Measurements from ENCODE around the gene AK6.

Gene AK6

DNA sequence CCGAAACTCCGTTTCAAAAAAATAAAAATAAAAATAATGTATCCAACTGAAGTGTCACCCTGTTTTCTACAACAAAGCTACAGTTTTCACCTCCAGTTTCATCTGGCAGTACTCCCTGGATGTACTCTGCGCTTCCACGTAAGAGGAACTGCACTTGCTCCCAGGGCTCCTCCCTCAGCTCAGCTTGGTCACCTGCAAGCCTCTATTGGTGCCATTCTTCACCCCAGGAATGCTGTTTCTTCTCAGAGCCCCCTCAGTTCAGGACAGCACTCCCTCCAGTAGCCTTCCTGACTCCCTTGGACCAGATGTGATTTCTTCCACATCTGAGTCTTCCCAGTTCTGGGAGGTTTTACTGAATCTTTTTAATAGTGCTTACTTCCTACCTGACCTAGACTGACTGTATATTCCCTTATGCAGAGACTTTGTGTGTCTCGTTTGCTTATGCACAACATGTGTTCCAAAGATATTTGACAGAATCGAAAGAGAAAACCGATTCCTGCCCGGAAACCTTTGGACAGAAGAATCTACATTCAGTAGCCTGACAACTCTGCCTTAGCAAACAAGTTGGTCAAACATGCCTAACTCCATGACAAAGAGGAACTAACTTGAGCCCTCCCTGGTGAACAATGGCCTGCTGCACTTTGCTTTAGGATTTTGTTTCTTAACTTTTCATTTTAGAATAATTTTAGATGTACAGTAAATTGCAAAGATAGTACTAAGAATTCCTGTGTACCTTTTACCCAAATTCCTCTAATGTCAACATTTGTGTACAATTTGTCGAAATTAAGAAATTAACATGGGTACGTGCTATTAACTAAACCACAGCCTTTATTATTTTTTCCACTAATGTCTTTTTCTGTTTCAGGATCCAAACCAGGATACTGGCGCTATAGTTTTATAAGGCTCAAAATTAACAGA lies 37.5 kb downstream of the AK6 start:
- Histone ChIP-seq H3K27ac (ENCODE audit: low read depth, low read length) (peak overlapping the region; percentile 44), H3K27me3 (ENCODE audit: control insufficient read depth, insufficient read depth, low read length) (no peaks in the 10 kb centered on the region), H3K4me1 (ENCODE audit: control insufficient read depth, insufficient read depth, low read length) (peaks cover 3% of the 10 kb centered on the region), H3K4me3 (ENCODE audit: low read length) (peak overlapping the region; percentile 92), H3K9ac (ENCODE audit: low read length) (peak overlapping the region; percentile 78), H3K36me3 (ENCODE audit: control insufficient read depth, insufficient read depth, low read length) (no peaks in the 10 kb centered on the region)

DNA sequence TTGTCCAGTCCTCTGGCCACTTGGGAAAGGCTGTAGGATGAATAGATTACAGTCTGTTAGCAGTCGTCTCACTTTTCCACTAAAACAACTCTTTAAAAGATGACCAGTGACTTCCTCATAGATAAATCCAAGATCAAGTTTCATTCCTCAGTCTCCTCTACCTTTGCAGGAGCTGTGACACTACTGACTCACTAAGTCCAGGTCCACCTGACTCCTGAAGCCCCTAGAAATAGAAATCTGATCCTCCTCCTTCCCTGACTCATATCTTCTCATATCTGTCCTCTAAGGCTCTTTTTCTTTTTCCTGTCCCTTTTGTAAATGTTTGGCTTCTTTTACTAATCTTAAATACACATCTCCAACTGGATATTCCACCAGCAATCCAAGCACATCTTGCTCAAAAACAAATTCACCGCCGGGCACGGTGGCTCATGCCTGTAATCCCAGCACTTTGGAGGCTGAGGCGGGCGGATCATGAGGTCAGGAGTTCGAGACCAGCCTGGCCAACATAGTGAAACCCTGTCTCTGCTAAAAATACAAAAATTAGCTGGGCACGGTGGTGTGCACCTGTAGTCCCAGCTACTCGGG lies 39.3 kb downstream of the AK6 start:
- no peak overlapping the region for H3K4me3 ChIP-seq (ENCODE audit: low read length)
- H3K4me1 ChIP-seq (ENCODE audit: control insufficient read depth, insufficient read depth, low read length), result peaks cover 3% of the 10 kb centered on the region
- no peaks in the 10 kb centered on the region for H3K36me3 ChIP-seq (ENCODE audit: control insufficient read depth, insufficient read depth, low read length)
- no peak overlapping the region for H3K27ac ChIP-seq (ENCODE audit: low read depth, low read length)
- no peaks in the 10 kb centered on the region for H3K27me3 ChIP-seq (ENCODE audit: control insufficient read depth, insufficient read depth, low read length)
- H3K9ac ChIP-seq (ENCODE audit: low read length), result no peak overlapping the region

DNA sequence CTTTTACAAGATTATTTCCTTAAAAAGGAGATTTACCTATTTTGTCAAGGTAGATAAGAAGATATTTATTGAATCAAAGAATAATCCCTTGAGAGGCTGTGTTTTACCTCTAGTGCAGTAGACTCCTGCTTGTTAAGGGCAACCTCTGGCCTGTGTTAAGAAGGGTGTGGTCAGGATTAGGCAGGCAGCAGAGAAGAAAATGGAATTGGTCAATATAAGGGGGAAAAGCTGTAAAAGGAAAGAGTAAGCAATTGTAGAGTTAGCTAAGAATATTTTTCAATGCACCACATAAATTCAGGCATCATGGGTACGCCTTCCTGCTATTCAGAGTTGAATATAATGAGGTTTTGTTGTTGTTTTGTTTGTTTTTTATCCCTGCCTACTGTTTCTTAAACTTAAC lies 43.0 kb downstream of the AK6 start:
- Histone ChIP-seq H3K9ac (ENCODE audit: low read length) (no peak overlapping the region), H3K4me1 (ENCODE audit: control insufficient read depth, insufficient read depth, low read length) (no peaks in the 10 kb centered on the region), H3K4me3 (ENCODE audit: low read length) (no peak overlapping the region), H3K36me3 (ENCODE audit: control insufficient read depth, insufficient read depth, low read length) (no peaks in the 10 kb centered on the region), H3K27ac (ENCODE audit: low read depth, low read length) (no peak overlapping the region), H3K27me3 (ENCODE audit: control insufficient read depth, insufficient read depth, low read length) (no peaks in the 10 kb centered on the region)

DNA sequence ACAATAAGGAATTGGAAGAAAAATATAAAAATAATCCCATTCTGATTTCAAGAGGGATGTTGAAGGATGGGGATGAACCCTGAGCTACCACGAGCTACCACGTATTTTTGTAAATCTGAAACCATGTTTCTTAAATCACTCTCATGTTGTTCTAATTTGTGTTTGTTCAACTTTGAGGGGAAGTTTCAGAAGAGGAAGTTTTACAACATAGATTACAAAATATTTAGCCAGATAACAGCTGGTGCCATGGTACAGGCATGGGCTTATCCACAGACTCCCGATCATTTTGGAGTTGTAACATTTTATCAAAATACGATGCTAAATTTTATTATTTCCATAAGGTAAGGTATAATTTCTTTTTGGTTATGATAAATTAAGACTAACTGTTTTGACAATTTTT lies 51.9 kb downstream of the AK6 start:
- Histone ChIP-seq H3K36me3 (ENCODE audit: control insufficient read depth, insufficient read depth, low read length) (peaks cover 7% of the 10 kb centered on the region), H3K27me3 (ENCODE audit: control insufficient read depth, insufficient read depth, low read length) (no peaks in the 10 kb centered on the region), H3K4me1 (ENCODE audit: control insufficient read depth, insufficient read depth, low read length) (no peaks in the 10 kb centered on the region), H3K9ac (ENCODE audit: low read length) (no peak overlapping the region), H3K4me3 (ENCODE audit: low read length) (no peak overlapping the region), H3K27ac (ENCODE audit: low read depth, low read length) (no peak overlapping the region)

DNA sequence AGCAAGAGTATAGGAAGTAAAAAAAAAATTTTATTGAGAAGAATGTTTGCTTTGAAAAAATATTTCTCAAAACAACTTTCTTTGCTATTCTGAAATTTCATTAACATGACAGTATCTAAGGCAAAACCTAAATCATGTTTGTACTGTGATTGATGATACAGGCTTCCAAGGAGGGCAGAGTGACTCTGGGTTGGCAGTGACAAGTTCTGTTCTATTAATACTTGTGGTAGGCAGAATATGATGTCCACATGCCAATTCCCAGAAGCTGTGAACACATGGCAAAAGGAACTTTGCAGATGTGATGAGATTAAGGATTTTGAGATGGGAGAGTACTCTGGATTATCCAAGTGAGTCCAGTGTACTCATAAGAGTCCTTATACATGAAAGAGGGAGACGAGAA lies 53.3 kb downstream of the AK6 start:
- Histone ChIP-seq H3K27me3 (ENCODE audit: control insufficient read depth, insufficient read depth, low read length) (no peaks in the 10 kb centered on the region), H3K4me3 (ENCODE audit: low read length) (no peak overlapping the region), H3K4me1 (ENCODE audit: control insufficient read depth, insufficient read depth, low read length) (no peaks in the 10 kb centered on the region), H3K9ac (ENCODE audit: low read length) (no peak overlapping the region), H3K36me3 (ENCODE audit: control insufficient read depth, insufficient read depth, low read length) (peaks cover 7% of the 10 kb centered on the region), H3K27ac (ENCODE audit: low read depth, low read length) (no peak overlapping the region)

DNA sequence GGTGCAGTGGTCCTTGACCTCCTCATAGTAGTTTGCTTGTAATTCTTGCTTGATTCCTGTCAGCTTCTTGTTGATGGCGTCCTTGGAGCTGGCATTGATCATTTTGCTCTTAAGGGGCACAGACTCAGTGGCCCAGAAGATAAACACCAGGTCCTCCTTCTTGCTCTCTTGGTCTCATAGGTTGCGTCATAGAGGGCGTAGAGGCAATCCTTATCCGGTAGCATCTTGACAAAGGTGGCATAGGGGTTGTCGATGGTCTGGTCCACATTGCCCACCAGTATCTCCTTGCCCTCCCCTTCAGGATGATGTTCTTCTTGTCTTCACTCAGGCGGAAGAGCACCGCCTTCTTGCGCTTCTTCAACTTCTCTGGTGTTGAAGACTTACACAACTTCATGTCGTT lies 55.9 kb downstream of the AK6 start:
- no peak overlapping the region for H3K27ac ChIP-seq (ENCODE audit: low read depth, low read length)
- no peaks in the 10 kb centered on the region for H3K4me1 ChIP-seq (ENCODE audit: control insufficient read depth, insufficient read depth, low read length)
- H3K27me3 ChIP-seq (ENCODE audit: control insufficient read depth, insufficient read depth, low read length), result no peaks in the 10 kb centered on the region
- no peak overlapping the region for H3K4me3 ChIP-seq (ENCODE audit: low read length)
- peaks cover 7% of the 10 kb centered on the region for H3K36me3 ChIP-seq (ENCODE audit: control insufficient read depth, insufficient read depth, low read length)
- H3K9ac ChIP-seq (ENCODE audit: low read length), result no peak overlapping the region

DNA sequence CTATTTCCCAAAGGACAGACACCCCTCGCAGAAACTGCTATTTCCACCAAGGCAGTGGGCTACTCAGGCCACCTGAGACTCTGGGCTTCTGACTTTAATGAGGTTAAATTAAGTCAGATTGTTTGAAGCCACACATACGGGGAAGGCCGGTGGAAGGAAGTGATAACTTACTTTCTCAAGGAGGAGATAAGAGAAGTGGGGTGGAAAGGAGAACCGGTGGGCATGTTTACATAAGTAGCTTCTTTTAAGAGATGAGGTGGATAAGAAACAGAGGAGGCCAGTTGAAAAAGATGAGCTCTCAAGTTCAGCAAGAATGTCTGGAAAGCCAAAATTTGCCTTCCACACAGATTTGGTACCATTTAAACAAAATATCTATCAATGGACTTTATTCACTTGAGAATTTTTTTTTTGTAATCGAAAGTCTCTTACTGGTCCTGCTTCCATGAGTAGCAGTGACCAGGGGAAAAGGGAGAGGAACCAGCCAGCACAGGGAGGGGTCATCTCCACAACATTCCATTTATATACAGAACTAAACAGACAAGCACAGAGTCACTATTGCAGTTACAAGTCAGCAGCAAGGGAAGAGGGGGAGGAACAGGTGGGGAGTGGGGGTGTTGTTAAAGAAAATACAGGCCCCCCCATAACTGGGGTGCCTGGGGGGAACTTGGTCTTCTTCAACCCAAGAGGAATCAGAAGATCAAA lies 56.7 kb downstream of the AK6 start:
- peaks cover 7% of the 10 kb centered on the region for H3K36me3 ChIP-seq (ENCODE audit: control insufficient read depth, insufficient read depth, low read length)
- no peak overlapping the region for H3K9ac ChIP-seq (ENCODE audit: low read length)
- no peaks in the 10 kb centered on the region for H3K4me1 ChIP-seq (ENCODE audit: control insufficient read depth, insufficient read depth, low read length)
- no peaks in the 10 kb centered on the region for H3K27me3 ChIP-seq (ENCODE audit: control insufficient read depth, insufficient read depth, low read length)
- H3K4me3 ChIP-seq (ENCODE audit: low read length), result no peak overlapping the region
- no peak overlapping the region for H3K27ac ChIP-seq (ENCODE audit: low read depth, low read length)

DNA sequence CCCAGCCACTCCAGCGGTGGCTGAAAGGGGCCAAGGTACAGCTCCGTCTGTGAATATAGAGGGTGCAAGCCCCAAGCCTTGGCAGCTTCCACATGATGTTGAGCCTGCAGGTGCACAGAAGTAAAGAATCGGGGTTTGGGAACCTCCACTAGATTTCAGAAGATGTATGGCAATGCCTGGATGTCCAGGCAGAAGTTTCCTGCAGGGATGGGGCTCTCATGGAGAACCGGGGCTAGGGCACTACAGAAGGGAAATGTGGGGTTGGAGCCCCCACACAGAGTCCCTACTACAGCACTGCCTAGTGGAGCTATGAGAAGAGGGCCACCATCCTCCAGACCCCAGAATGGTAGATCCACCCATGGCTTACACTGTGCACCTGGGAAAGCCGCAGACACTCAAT lies 59.9 kb downstream of the AK6 start:
- Histone ChIP-seq H3K36me3 (ENCODE audit: control insufficient read depth, insufficient read depth, low read length) (peaks cover 7% of the 10 kb centered on the region), H3K27ac (ENCODE audit: low read depth, low read length) (no peak overlapping the region), H3K27me3 (ENCODE audit: control insufficient read depth, insufficient read depth, low read length) (no peaks in the 10 kb centered on the region), H3K4me3 (ENCODE audit: low read length) (no peak overlapping the region), H3K4me1 (ENCODE audit: control insufficient read depth, insufficient read depth, low read length) (no peaks in the 10 kb centered on the region), H3K9ac (ENCODE audit: low read length) (no peak overlapping the region)

DNA sequence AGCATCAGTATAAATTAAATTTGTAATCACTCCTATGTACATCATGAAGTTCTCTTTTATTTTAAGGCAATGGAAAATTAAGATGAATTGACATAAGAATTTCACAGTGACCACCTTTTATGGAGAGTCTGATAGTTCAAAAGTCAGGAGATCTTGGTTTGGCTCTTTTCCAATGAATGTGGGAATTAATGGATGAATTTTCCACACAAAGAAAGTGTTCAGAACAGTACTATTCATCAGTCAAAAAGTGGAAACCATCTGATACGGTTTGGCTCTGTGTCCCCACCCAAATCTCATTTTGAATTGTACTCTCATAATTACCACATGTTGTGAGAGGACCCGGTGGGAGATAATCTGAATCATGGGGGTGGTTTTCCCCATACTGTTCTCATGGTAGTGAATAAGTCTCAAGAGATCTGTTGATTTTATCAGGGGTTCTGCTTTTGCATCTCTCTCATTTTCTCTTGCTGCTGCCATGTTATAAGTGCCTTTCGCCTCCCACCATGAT lies 61.2 kb downstream of the AK6 start:
- peaks cover 2% of the 10 kb centered on the region for H3K36me3 ChIP-seq (ENCODE audit: control insufficient read depth, insufficient read depth, low read length)
- no peak overlapping the region for H3K9ac ChIP-seq (ENCODE audit: low read length)
- no peaks in the 10 kb centered on the region for H3K4me1 ChIP-seq (ENCODE audit: control insufficient read depth, insufficient read depth, low read length)
- H3K27me3 ChIP-seq (ENCODE audit: control insufficient read depth, insufficient read depth, low read length), result no peaks in the 10 kb centered on the region
- H3K27ac ChIP-seq (ENCODE audit: low read depth, low read length), result no peak overlapping the region
- H3K4me3 ChIP-seq (ENCODE audit: low read length), result no peak overlapping the region

DNA sequence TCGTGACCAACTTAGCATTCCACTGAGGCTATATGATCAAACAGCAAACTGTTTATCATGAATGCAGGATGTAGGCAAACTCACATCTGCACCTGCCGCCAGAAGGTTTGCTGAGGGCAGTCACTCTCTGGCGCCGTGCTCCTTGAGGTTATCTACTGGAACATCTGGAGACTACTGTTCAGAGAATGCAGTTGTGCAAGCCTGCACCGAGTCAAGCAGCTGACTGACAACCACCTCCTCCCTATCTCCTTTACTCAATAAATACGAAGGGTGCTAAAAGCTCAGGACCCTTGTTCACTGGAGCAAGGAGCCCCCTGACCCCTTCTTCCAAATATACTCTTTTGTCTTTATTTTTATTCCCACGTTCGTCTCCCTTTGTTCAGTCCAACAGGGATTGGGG lies 63.8 kb downstream of the AK6 start:
- Histone ChIP-seq H3K4me1 (ENCODE audit: control insufficient read depth, insufficient read depth, low read length) (no peaks in the 10 kb centered on the region), H3K4me3 (ENCODE audit: low read length) (no peak overlapping the region), H3K9ac (ENCODE audit: low read length) (no peak overlapping the region), H3K27me3 (ENCODE audit: control insufficient read depth, insufficient read depth, low read length) (no peaks in the 10 kb centered on the region), H3K27ac (ENCODE audit: low read depth, low read length) (no peak overlapping the region), H3K36me3 (ENCODE audit: control insufficient read depth, insufficient read depth, low read length) (no peaks in the 10 kb centered on the region)

All from rectal smooth muscle tissue (tissue), 1 donor.